ENCODE measurements around the gene CCDC182. TPM values are rescaled to one million over a fixed set of nuclear protein-coding genes. Genes with fewer than 3 reads are reported as not detected.

Gene CCDC182
- total and polyA plus RNA-seq, 10 donors = not detected

DNA sequence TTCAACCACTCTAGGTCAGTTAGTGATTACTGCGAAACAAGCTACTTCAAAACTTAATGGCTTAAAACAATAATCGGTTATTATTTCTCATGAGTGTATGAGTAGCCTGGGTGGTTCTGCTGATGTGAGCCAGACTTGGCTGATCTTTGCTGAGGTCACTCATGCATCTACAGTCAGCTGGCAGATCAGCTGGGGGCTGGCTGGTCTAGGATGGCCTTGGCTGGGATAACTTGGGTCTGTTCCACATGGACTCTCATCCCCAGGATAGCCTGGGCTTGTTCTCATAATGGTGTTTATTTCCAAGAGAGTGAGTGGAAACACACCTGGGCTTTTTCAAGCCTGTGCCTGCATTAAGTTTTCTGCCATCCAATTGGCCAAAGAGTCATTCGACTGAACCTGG, 13.0 kb downstream of the CCDC182 start:
- peaks cover 0 to 4% (median 0%) of the 10 kb centered on the region in 6 donors for H3K4me1 ChIP-seq
- no peak overlapping the region for H3K4me3 ChIP-seq
- H3K27ac ChIP-seq = no peak overlapping the region
- no peak for TF ChIP-seq CTCF (IDR thresholded peaks at IDR 0.05 in 8 of 11, conservative IDR thresholded peaks at IDR 0.05 in 3 of 11)
- no peak for TF ChIP-seq POLR2A (IDR thresholded peaks at IDR 0.05)
- no peak for TF ChIP-seq POLR2AphosphoS5 (IDR thresholded peaks at IDR 0.05)
- WGBS, 5 donors = 79 to 95% (median 91%) methylated on average over 3 of the region's 3 CpGs
- intact Hi-C loops (cut with DNase I; ENCODE audit: low total_unique reads) = no loop called here
- H3K27me3 ChIP-seq (replicated peaks in 1 of 7) = no peaks in the 10 kb centered on the region
- DNase-seq = no peak
- no peaks in the 10 kb centered on the region for H3K9me3 ChIP-seq
- H3K36me3 ChIP-seq = no peaks in the 10 kb centered on the region

GRCh38 chr17:57730026-57730701, 14.9 kb downstream of the CCDC182 start:
- WGBS, 5 donors = 54 to 73% (median 66%) methylated on average over 3 of the region's 3 CpGs
- Histone ChIP-seq H3K9me3 (no peaks in the 10 kb centered on the region), H3K4me3 (no peak overlapping the region), H3K27ac (no peak overlapping the region), H3K27me3 (replicated peaks in 1 of 7) (no peaks in the 10 kb centered on the region), H3K36me3 (no peaks in the 10 kb centered on the region), H3K4me1 (peaks cover 0 to 3% (median 0%) of the 10 kb centered on the region in 6 donors)
- intact Hi-C loops (cut with DNase I; ENCODE audit: low total_unique reads) = no loop called here
- DNase-seq = no peak
- TF ChIP-seq POLR2A (IDR thresholded peaks at IDR 0.05) = no peak
- TF ChIP-seq CTCF (IDR thresholded peaks at IDR 0.05 in 8 of 11, conservative IDR thresholded peaks at IDR 0.05 in 3 of 11) = no peak
- no peak for TF ChIP-seq POLR2AphosphoS5 (IDR thresholded peaks at IDR 0.05)

DNA sequence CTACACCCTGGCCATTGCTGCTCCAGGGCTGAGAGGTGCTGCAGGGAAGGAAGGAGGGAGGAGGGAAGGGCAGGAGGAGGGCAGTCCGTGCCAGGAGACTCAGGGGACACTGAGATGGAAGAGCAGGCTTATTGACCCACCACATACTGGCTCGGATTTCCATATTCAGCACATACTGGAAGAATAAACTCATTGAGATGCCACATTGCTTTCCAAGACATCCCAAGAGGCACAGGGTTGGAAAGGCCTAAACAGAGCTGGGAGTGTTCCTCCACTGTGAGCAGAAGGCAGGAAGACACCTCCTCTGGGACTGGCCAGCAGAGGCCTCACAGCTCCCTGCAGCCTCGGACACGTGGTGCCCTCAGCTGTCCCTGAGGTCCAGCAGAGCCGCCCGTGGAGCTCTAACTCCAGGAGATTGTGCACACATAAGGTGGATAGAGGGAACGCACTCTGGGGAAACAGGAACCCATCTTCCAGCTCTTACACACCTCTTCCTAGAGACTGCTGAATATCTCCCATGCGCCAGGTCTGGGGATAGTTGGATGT, 17.4 kb downstream of the CCDC182 start:
- no peaks in the 10 kb centered on the region for H3K36me3 ChIP-seq
- no peak overlapping the region for H3K4me3 ChIP-seq
- no peak for DNase-seq
- no peak overlapping the region for H3K27ac ChIP-seq
- peaks cover 3 to 22% (median 17%) of the 10 kb centered on the region in 6 donors for H3K4me1 ChIP-seq
- TF ChIP-seq CTCF (IDR thresholded peaks at IDR 0.05 in 8 of 11, conservative IDR thresholded peaks at IDR 0.05 in 3 of 11) (no peak), POLR2A (IDR thresholded peaks at IDR 0.05) (no peak), POLR2AphosphoS5 (IDR thresholded peaks at IDR 0.05) (no peak)
- 82 to 88% (median 85%) methylated on average over 8 of the region's 8 CpGs for WGBS, 5 donors
- intact Hi-C loops (cut with DNase I; ENCODE audit: low total_unique reads) = no loop called here
- H3K9me3 ChIP-seq = no peaks in the 10 kb centered on the region
- H3K27me3 ChIP-seq (replicated peaks in 1 of 7) = no peaks in the 10 kb centered on the region

- DNase-seq = no peak
- H3K36me3 ChIP-seq = no peaks in the 10 kb centered on the region
- intact Hi-C loops (cut with DNase I; ENCODE audit: low total_unique reads) = no loop called here
- H3K27ac ChIP-seq = no peak overlapping the region
- 79 to 89% (median 88%) methylated on average over 4 to 5 of the region's 5 CpGs for WGBS, 5 donors
- TF ChIP-seq CTCF (IDR thresholded peaks at IDR 0.05 in 8 of 11, conservative IDR thresholded peaks at IDR 0.05 in 3 of 11) (no peak), POLR2AphosphoS5 (IDR thresholded peaks at IDR 0.05) (no peak), POLR2A (IDR thresholded peaks at IDR 0.05) (no peak)
- no peaks in the 10 kb centered on the region for H3K27me3 ChIP-seq (replicated peaks in 1 of 7)
- peaks cover 3 to 22% (median 17%) of the 10 kb centered on the region in 6 donors for H3K4me1 ChIP-seq
- no peak overlapping the region for H3K4me3 ChIP-seq
- no peaks in the 10 kb centered on the region for H3K9me3 ChIP-seq
These were observed 18.3 kb downstream of the CCDC182 start for GRCh38 chr17:57726838-57727237.

Data from spleen (tissue), 11 donors.